ENCODE data around the gene RASSF3.

Gene RASSF3

GRCh38 chr12:64691795-64692583, 81.7 kb downstream of the RASSF3 start:
- no peak for DNase-seq (ENCODE audit: low read depth)

DNA sequence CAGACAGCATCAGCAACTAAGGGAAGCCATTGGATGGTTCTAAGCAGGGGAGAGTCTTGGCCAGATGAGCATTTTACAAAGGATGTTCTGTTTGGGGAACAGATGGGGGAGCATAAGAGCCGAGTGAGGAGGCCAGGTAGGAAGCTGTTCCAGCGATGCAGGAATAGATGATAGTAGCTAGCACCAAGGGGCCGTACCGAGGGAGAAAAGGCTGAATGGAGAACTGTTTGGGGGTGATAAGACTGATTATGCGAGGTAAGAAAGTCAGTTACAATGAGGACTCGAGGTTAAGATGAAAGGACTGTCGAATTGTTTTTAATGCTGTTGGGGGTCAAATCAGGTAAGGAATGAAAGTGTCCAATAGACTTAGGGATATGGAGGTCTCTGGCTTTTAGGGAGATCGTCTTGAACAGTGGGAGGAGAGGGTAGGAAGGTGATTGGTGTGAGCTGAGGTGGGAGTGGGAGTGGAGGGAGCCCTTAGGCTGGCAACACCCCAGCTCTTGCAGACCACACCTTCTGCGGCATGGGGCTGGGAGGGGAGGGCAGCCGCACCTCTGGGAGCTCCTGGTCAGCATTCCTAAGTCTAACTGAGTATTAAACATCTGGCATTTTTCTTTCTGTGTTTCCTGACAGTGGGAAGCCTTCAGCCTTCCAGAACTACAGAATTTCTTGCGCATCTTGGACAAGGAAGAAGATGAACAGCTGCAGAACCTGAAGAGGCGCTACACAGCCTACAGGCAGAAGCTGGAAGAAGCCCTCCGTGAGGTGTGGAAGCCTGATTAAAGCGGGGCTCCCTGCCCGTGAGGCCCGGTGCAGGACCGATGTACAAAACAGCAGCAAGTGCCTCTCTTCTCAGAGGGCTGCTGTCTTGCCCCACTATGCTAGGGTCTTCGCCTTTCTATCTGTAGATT, 84.1 kb downstream of the RASSF3 start:
- no peak for DNase-seq (ENCODE audit: low read depth)

GRCh38 chr12:64695550-64695949, 85.3 kb downstream of the RASSF3 start:
- DNase-seq (ENCODE audit: low read depth): no peak

DNA sequence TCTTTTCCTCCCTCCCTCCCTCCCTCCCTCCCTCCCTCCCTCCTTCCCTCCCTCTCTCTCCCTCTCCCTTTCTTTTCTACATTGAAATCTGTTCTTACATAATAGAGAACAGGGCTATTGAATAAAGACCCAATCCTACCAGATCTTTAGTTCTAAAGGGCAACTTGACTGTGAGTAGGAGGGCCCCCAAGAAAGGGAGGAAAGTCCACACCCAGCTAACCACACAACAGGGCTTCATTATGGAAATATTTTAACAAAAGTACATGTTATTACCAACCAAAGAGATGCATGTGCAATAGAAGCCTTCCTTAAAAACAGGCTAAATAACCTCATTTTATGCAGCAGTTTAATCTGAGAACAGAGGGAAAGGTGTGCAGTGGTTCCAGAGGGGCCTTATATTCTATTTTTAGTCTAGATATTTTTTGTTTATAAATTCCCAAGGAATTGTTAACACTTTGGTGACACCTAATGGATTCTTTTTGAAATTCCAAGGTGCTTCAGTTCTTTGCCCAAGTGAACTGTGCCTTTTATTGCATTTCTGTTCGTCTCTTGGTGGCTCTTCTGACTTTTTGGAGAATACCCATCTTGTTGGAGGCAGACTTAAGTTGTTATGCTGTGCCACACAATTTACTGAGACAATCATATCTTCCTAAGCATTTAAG, 85.9 kb downstream of the RASSF3 start:
- DNase-seq (ENCODE audit: low read depth): no peak

DNA sequence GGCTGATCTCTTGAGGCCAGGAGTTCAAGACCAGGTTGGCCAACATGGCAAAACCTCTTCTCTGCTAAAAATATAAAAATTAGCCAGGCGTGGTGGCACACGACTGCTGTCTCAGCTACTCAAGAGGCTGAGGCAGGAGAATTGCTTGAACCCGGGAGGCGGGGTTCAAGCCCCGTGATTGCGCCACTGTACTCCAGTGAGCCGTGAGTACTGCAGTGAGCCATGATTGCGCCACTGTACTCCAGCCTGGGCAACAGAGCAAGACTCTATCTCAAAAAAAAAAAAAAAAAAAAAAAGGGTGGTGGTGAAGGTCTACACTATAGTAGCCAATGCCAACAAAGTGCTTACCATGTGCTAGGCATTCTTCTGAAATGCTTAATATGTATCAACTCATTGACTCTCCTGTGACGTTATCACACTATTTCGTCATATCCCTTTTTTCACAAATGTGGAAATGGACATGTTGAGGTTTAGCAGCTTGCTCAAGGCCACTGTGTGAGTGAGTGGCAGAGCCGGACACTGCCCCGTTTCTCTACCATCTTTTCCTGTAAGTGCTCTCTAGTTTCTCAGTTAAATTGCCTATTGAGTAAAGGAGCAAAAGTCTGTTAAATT, 89.3 kb downstream of the RASSF3 start:
- no peak for DNase-seq (ENCODE audit: low read depth)

- no peak for DNase-seq (ENCODE audit: low read depth)
Observed at GRCh38 chr12:64700532-64700931, 90.2 kb downstream of the RASSF3 start.

DNA sequence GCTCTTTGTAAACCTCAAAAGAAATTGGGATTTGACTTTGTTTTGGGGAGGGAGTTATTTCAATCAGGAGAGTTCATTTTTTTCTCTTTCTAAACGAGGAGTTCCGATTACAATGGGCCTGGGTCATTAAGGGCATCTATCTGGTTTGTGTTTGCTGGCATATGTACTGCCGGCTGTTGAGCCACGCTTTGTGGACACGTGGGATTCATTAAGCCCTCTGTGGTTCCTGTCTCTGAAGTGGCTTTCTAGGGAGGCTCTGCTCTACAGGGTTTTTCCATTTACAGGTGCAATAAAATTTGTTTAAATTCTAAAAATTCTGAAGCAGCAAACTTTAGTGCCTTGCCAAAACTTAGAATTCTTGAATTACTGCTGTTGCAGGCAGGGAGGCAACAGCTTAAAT, 91.0 kb downstream of the RASSF3 start:
- no peak for DNase-seq (ENCODE audit: low read depth)

DNA sequence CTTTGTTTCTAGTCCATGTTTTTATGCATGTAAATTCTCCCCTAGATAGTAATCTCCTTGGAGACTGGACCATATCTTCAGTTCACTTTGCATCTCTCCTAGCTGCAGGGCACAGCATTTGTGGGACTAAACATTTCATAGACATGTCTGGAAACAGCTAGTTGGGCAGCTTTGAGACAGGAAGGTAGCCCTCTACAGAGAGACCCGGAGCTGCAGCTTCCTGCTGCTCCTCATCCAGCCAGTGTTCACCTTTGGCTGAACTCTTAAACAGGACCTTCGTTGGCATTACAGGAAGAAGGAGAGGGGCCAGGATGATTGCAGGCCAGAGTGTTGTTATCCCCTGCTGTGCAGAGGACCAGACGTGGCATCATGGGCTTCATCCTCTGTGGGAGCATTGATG, 96.0 kb downstream of the RASSF3 start:
- DNase-seq (ENCODE audit: low read depth): no peak

DNA sequence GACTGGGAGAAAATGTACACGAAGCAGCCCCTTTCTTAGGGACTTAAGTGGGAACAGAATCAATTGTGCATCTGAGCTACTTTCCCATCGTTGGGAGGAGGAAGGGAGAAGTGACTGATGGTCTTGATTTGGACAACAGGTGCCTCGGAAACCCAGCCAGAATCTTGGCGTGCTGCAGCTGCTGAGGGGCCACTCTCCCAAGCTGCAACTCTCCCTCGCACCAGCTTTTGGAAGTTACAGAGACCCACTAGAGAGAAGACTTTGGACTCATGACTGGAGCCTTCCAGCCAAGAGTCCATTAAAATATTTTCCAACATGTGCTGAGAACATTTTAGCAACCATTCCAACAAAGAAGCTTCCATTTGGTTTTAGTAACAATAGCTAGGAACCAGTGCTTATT, 96.6 kb downstream of the RASSF3 start:
- no peak for DNase-seq (ENCODE audit: low read depth)

- no peak for DNase-seq (ENCODE audit: low read depth)
Observed at GRCh38 chr12:64707362-64707761, 97.1 kb downstream of the RASSF3 start.

- no peak for DNase-seq (ENCODE audit: low read depth)
Observed at GRCh38 chr12:64707926-64708325, 97.6 kb downstream of the RASSF3 start.

DNA sequence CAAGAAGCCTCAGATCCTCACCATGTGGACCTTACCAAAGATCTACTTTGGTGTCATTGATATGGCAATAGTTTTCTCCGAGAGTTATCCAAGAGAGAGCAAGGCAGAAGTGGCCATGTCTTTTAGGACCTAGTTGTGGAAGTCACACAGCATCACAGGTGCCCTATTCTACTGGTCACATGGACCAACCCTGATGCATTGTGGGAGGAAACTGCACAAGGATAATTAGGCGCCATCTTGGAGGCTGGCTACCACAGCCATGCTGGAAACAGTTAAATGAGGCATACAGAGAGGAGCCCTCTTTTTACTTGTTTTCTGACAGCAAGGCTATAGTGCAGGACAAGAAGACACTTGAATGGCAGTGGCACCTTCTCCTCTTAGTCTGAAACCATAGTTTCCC, 99.1 kb downstream of the RASSF3 start:
- no peak for DNase-seq (ENCODE audit: low read depth)

DNA sequence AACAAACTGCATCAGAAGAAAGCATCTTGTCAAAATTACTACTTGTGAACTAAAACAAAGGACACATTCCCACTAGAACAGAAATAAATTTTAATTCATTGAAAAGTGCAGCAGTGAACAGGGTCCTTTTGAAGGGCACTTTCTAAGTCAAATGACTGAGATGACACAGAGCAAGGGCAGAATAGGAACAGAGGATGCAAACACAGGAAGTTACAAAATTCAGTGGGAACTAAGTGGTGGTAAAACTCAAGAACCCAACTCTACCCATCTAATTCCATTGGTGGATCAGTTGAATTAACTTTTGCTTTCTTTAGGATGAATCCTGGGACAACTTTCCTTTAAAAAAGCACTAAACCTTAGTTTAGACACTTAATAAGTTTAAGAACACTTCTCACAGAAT, 103.1 kb downstream of the RASSF3 start:
- DNase-seq (ENCODE audit: low read depth): no peak

DNA sequence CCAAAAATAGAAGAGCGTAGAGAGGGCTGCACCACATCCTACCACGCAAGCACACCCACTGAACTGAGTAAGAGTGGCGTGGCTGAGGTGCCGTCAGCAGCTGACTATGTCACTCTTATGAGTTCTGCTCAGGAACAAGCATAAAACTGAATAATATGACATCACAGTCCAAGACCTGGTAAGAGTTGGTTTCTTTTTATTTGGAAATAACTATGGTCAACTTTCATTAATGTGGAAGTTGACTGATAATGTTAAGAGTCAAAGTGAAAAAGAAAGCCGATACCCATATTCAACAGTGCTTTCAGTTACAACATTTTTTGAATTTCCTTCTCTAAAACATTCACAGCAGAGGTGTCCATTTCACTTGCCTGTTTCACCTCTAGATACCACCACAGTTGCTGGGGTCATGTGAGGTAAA, 104.3 kb downstream of the RASSF3 start:
- DNase-seq (ENCODE audit: low read depth): no peak

DNA sequence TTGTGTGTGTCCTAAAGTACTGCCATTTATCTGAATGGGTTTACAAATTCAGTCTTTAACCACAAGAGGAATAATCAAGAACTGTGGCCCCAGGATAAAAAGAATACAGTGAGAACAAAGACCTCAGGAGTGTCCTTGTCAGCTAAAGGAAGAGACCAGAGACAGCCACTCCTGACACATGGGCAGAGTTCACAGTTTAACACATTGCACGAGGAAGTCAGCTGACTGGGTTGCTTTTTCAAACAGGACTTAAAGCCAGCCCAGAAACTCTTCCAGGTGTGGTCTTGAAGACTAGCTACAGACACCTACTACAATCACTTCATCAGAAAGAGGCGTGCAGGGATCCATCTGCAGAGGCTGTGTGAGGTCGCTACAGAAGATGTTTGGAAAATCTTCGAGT, 106.1 kb downstream of the RASSF3 start:
- no peak for DNase-seq (ENCODE audit: low read depth)

DNA sequence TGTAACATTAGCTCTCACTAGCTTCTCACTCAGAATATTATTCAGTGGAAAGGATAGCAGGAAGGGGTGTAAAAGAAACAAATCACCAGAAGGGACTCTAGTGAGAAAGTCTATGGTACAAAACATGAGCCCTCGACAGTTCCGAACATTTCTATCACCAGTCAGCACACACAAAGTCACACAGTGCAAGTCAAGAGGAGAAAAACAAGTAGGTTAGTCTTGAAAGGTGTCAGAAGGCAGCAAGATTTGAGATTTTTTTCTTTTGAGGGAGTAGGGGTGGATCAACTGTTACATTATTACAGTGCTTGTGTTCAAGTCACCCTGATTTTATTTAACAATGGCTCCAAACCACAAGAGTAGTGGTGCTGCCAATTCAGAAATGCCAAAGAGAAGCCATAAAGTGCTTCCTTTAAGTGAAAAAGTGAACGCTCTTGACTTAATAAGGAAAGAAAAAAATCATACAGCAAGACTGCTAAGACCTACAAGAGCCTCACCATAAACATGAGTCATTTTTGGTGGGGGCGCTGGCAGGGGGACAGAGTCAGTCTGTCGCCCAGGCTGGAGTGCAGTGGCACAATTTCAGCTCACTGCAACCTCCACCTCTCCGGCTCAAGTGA, 106.7 kb downstream of the RASSF3 start:
- no peak for DNase-seq (ENCODE audit: low read depth)

GRCh38 chr12:64718649-64719048, 108.4 kb downstream of the RASSF3 start:
- DNase-seq (ENCODE audit: low read depth): no peak

DNA sequence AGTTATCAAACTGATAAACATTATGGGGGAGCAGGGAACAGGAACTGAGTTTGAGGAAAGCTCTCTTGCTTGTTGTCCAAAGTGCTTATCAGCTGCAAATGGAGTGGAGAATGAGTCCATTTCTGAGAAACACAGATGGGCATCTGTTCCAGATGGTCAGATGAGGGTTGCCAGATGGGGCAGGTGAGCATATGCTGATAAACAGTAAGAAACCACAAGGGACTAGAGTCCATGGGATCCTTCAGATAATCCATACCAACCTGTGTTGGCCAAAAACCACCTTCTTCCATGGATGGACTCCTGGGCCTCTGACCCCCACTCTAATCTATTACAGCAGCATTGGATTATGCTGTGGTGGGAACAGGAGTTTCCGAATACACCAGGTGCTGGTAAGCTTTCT, 110.6 kb downstream of the RASSF3 start:
- no peak for DNase-seq (ENCODE audit: low read depth)

DNA sequence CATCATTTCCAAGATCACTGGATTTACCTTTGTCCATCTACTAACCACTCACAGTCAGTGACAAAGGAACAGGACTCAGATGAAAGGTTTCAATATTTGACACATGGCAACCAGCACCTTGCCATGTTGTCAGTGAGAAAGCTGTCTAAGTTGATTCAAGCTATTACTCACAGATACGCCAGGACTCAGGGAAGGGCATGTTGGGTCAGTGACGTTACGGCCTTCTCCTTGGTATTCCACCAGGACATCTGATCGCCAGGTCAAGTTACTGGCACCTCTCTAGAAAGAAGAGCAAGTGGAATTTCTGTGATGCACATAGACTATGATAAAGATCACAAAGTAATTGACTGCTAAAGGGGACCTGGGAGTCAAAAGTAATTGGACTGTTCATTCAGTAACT, 112.5 kb downstream of the RASSF3 start:
- no peak for DNase-seq (ENCODE audit: low read depth)

DNA sequence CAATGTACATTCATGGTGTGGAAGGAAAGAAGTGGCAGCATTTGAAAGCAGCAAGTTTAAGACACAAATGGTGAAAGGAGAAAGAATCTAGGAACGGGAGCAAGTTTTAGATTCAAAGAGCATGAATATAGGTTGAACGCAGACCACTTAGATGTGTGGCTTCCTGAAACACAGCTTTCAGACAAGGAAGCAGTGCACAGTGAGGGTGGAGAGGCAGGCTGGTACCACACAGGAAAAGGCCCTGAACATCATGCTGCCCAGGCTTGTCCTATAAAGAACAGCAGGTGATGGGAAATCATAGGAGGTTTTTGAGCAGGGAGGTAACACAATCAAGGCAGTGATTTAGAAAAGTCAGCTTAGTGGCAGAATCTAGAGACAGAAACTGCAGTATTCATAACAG, 113.3 kb downstream of the RASSF3 start:
- no peak for DNase-seq (ENCODE audit: low read depth)

DNA sequence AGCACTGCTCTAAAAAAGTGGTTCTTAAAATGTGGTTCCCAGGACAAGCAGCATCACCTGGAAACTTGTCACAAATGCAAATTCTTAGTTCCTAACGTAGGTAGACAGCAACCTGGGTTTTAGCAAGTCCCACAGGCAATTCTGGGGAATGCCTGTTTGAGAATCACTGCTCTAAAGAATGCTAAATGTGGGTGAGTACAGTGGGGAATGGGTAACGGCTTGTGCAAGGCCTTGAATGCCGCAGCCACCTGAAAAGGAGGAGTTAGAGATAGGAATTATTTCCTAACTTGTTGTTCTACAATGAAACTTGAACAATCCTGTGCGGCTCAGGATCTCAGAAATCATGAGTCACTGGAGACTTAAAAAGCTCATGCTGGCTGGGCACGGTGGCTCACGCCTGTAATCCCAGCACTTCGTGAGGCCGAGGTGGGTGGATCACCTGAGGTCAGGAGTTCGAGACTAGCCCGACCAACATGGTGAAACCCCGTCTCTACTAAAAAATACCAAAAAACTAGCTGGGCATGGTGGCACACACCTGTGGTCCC, 114.0 kb downstream of the RASSF3 start:
- no peak for DNase-seq (ENCODE audit: low read depth)

All from stimulated activated CD8-positive, alpha-beta memory T cell treated with anti-CD3 and anti-CD28 coated beads, Interleukin-7, amount 100 ng/mL, for 24 hours (primary cell).